Naive thymus-derived CD4-positive, alpha-beta T cell (primary cell): ENCODE measurements around the gene STK32A. TPM values are rescaled to one million over a fixed set of nuclear protein-coding genes. Genes with fewer than 3 reads are reported as not detected.

ENCODE experiments used
- ATAC-seq: fragments of 150-1000 bp; cut with Tn5 transposase; 2 replicates; pipeline ENCODE4 v1.10.0; 2021; ENCODE audit warnings: mild to moderate bottlenecking, moderate library complexity
- CTCF ChIA-PET: fragments of 350-600 bp; sonication (Branson Sonifier 250); formaldehyde crosslinking; loops from one replicate; lab custom pipeline; 2021; ENCODE audit warnings: antibody characterized with exemption; lab: Charles Lee
- POLR2A ChIA-PET: fragments of 350-600 bp; sonication (Branson Sonifier 250); formaldehyde crosslinking; loops from one replicate; lab custom pipeline; 2021; ENCODE audit warnings: antibody characterized with exemption, inconsistent platforms; lab: Charles Lee
- DNase-seq, 9 donors: peaks; one replicate each; pipeline versions ENCODE4 v3.0.0 to v3.0.0-alpha.2; 2020 to 2022; ENCODE audit warnings: mixed read lengths in 1 of 9
- H3K27ac ChIP-seq: one replicate; pipeline ENCODE4 v1.7.0; 2013; ENCODE audit warnings: mild to moderate bottlenecking, low read depth, low read length, moderate library complexity
- H3K27me3 ChIP-seq, 2 donors: one replicate each; pipeline ENCODE4 v1.7.0; 2013; ENCODE audit warnings: low read length in 2 of 2, mild to moderate bottlenecking in 2 of 2, moderate library complexity in 2 of 2; ENCODE audit not compliant: control insufficient read depth in 2 of 2, insufficient read depth in 2 of 2
- H3K36me3 ChIP-seq, 3 experiments: 1 replicate in 2 of 3; 2 replicates in 1 of 3; pipeline ENCODE4 v1.7.0; 2013; ENCODE audit warnings: low read length in 3 of 3, mild to moderate bottlenecking in 3 of 3, moderate library complexity in 1 of 3; ENCODE audit not compliant: insufficient read depth in 3 of 3, control insufficient read depth in 2 of 3
- H3K4me1 ChIP-seq, 2 donors: one replicate each; pipeline ENCODE4 v1.7.0; 2013; ENCODE audit warnings: low read length in 2 of 2, mild to moderate bottlenecking in 2 of 2, moderate library complexity in 1 of 2; ENCODE audit not compliant: control insufficient read depth in 2 of 2, insufficient read depth in 2 of 2
- H3K4me3 ChIP-seq: 2 replicates; pipeline ENCODE4 v1.7.0; 2013; ENCODE audit warnings: mild to moderate bottlenecking, low read length
- H3K9me3 ChIP-seq, 3 experiments: 1 replicate in 2 of 3; 2 replicates in 1 of 3; pipeline ENCODE4 v1.7.0; 2013; ENCODE audit warnings: low read length in 3 of 3; ENCODE audit not compliant: control insufficient read depth in 2 of 3
- H3K27ac Mint-ChIP-seq, 9 donors: one replicate each; pipeline ENCODE4 v1.8.0; 2020 to 2022; ENCODE audit warnings: mixed read lengths in 9 of 9, mild to moderate bottlenecking in 8 of 9, moderate library complexity in 5 of 9, inconsistent platforms in 2 of 9
- H3K27me3 Mint-ChIP-seq, 5 donors: one replicate each; pipeline ENCODE4 v1.8.0; 2021 to 2022; ENCODE audit warnings: mixed read lengths in 5 of 5, mild to moderate bottlenecking in 1 of 5
- H3K36me3 Mint-ChIP-seq, 5 donors: one replicate each; pipeline ENCODE4 v1.8.0; 2020 to 2022; ENCODE audit warnings: mixed read lengths in 5 of 5, mild to moderate bottlenecking in 3 of 5, inconsistent platforms in 1 of 5
- H3K4me1 Mint-ChIP-seq, 7 donors: one replicate each; pipeline ENCODE4 v1.8.0; 2020 to 2022; ENCODE audit warnings: mixed read lengths in 7 of 7, mild to moderate bottlenecking in 3 of 7, inconsistent platforms in 1 of 7
- H3K4me3 Mint-ChIP-seq, 10 donors: one replicate each; pipeline ENCODE4 v1.8.0; 2020 to 2022; ENCODE audit warnings: mild to moderate bottlenecking in 10 of 10, mixed read lengths in 10 of 10, moderate library complexity in 6 of 10, inconsistent platforms in 2 of 10
- H3K9me3 Mint-ChIP-seq, 11 donors: one replicate each; pipeline ENCODE4 v1.8.0; 2020 to 2022; ENCODE audit warnings: mixed read lengths in 11 of 11, mild to moderate bottlenecking in 4 of 11, inconsistent platforms in 1 of 11, moderate library complexity in 1 of 11
- intact Hi-C, 2 donors: fragments of 100-400 bp; cut with micrococcal nuclease; formaldehyde crosslinking; loops; one replicate each; pipeline ENCODE4 v1.15.1; 2023
- polyA plus RNA-seq, 2 donors: library from polyadenylated mRNA; unstranded; fragments of 300-500 nt; fragmentation: Illumina TruSeq; gene quantifications; one replicate each; pipeline ENCODE4 v1.2.3, GENCODE V29; 2021
- total RNA-seq, 6 experiments: library from RNA in 5 of 6; stranded (reverse) in 5 of 6; gene quantifications; 1 replicate in 5 of 6; 2 replicates in 1 of 6; pipeline ENCODE4 v1.2.3 and lab custom pipeline; 2021 to 2026

The STK32A gene
- total and polyA plus RNA-seq, 7 experiments from 2014 or later, result not detected

DNA sequence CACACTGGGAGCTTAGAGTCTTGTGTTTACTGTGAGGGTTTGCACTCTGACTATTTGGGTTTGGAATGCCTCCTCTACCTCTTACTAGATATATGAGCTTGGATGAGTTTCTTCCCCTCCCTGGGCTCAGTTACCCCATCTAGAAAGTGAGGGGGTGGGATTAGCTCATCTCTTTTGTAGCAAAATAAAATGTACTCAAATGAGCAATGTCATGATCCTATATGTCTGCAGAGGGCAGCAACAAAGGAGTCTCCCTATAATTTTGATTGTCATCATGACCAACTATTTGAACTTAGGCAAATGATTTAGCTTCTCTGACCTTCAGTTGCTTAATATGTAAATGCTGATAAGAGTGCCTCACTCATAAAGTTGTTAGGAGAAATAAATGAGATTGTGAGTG lies 166.1 kb downstream of the STK32A start:
- CTCF ChIA-PET, result no interaction called here
- H3K27ac Mint-ChIP-seq, result no peak overlapping the region
- ATAC-seq, result no peak

GRCh38 chr5:147403651-147404640 lies 169.1 kb downstream of the STK32A start:
- CTCF ChIA-PET, result no interaction called here
- no peaks in the 10 kb centered on the region for H3K9me3 ChIP-seq
- POLR2A ChIA-PET, result no interaction called here
- peak; percentile 65 for ATAC-seq
- Mint-ChIP-seq H3K4me1 (peaks cover 0 to 2% (median 0%) of the 10 kb centered on the region in 7 donors), H3K9me3 (peaks cover 0 to 2% (median 0%) of the 10 kb centered on the region in 11 donors), H3K27me3 (peaks cover 0 to 13% (median 0%) of the 10 kb centered on the region in 5 donors), H3K27ac (no peak overlapping the region), H3K4me3 (no peak overlapping the region), H3K36me3 (no peaks in the 10 kb centered on the region)
- H3K27me3 ChIP-seq, result no peaks in the 10 kb centered on the region
- H3K27ac ChIP-seq, result no peak overlapping the region
- intact Hi-C loops, result no loop called here
- DNase-seq, result no peak
- no peak overlapping the region for H3K4me3 ChIP-seq
- H3K36me3 ChIP-seq, result no peaks in the 10 kb centered on the region
- H3K4me1 ChIP-seq, result no peaks in the 10 kb centered on the region

More for the DNA sequence above, 166.1 kb downstream of the STK32A start:
- Histone ChIP-seq H3K27me3 (no peaks in the 10 kb centered on the region), H3K36me3 (no peaks in the 10 kb centered on the region), H3K27ac (no peak overlapping the region), H3K4me1 (no peaks in the 10 kb centered on the region), H3K4me3 (no peak overlapping the region), H3K9me3 (no peaks in the 10 kb centered on the region)
- peaks cover 0 to 2% (median 0%) of the 10 kb centered on the region in 11 donors for H3K9me3 Mint-ChIP-seq
- no peak for DNase-seq
- H3K4me3 Mint-ChIP-seq, result no peak overlapping the region
- intact Hi-C loops, result no loop called here
- peaks cover 0 to 13% (median 0%) of the 10 kb centered on the region in 5 donors for H3K27me3 Mint-ChIP-seq
- POLR2A ChIA-PET, result no interaction called here
- no peaks in the 10 kb centered on the region for H3K36me3 Mint-ChIP-seq
- peaks cover 0 to 2% (median 0%) of the 10 kb centered on the region in 7 donors for H3K4me1 Mint-ChIP-seq

- peaks cover 0 to 13% (median 0%) of the 10 kb centered on the region in 5 donors for H3K27me3 Mint-ChIP-seq
- ATAC-seq, result peak; percentile 2
- CTCF ChIA-PET, result no interaction called here
Measured at GRCh38 chr5:147404706-147405105, 169.9 kb downstream of the STK32A start.

GRCh38 chr5:147406636-147407035 lies 171.8 kb downstream of the STK32A start:
- H3K36me3 Mint-ChIP-seq, result no peaks in the 10 kb centered on the region

More at GRCh38 chr5:147404706-147405105, 169.9 kb downstream of the STK32A start:
- peaks cover 0 to 2% (median 0%) of the 10 kb centered on the region in 7 donors for H3K4me1 Mint-ChIP-seq
- no peak overlapping the region for H3K4me3 ChIP-seq
- H3K27me3 ChIP-seq, result no peaks in the 10 kb centered on the region
- no peak overlapping the region for H3K27ac ChIP-seq
- H3K36me3 Mint-ChIP-seq, result no peaks in the 10 kb centered on the region
- intact Hi-C loops, result no loop called here
- no peaks in the 10 kb centered on the region for H3K9me3 ChIP-seq
- peaks cover 0 to 2% (median 0%) of the 10 kb centered on the region in 11 donors for H3K9me3 Mint-ChIP-seq
- H3K36me3 ChIP-seq, result no peaks in the 10 kb centered on the region
- DNase-seq, result no peak
- POLR2A ChIA-PET, result no interaction called here
- H3K27ac Mint-ChIP-seq, result no peak overlapping the region
- H3K4me3 Mint-ChIP-seq, result no peak overlapping the region
- H3K4me1 ChIP-seq, result no peaks in the 10 kb centered on the region

DNA sequence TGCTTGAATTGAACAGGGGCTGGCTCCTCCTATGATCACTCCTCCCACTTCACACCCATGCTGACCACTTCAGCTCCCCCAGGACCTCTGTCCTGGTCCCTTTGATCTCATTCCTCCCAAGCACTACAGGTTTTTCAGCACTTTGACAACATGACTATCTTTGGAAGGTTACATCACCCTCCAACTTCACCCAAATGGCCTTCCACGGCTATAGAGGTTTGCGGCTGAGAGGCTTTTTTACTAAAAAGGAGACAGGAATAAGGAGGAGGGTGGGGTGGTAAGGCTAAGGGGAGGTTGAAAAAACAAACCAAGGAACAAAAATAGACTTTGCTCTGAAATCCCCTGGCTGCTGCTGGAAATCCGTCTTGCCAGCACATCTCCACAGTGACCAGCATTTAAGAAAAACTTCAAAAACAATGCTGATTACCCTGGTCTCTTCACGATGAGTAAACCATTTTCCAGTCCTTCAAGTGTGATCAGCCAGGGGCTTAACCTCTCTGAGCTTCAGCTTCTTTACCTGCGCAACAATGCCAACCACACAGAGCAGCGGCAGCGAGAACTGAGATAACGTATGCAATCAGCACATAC lies 172.4 kb downstream of the STK32A start:
- Mint-ChIP-seq H3K9me3 (peaks cover 0 to 2% (median 0%) of the 10 kb centered on the region in 11 donors), H3K27ac (no peak overlapping the region), H3K27me3 (peaks cover 0 to 13% (median 1%) of the 10 kb centered on the region in 5 donors), H3K4me3 (no peak overlapping the region), H3K36me3 (no peaks in the 10 kb centered on the region), H3K4me1 (peaks cover 0 to 2% (median 0%) of the 10 kb centered on the region in 7 donors)
- H3K4me3 ChIP-seq, result no peak overlapping the region
- no peak for ATAC-seq
- no peak for DNase-seq
- H3K36me3 ChIP-seq, result no peaks in the 10 kb centered on the region
- intact Hi-C loops, result no loop called here
- no peaks in the 10 kb centered on the region for H3K27me3 ChIP-seq
- ChIA-PET CTCF (no interaction called here), POLR2A (no interaction called here)
- H3K4me1 ChIP-seq, result no peaks in the 10 kb centered on the region
- H3K27ac ChIP-seq, result no peak overlapping the region
- no peaks in the 10 kb centered on the region for H3K9me3 ChIP-seq

More at GRCh38 chr5:147406636-147407035, 171.8 kb downstream of the STK32A start:
- H3K4me3 Mint-ChIP-seq, result no peak overlapping the region
- H3K27me3 ChIP-seq, result no peaks in the 10 kb centered on the region
- H3K4me3 ChIP-seq, result no peak overlapping the region
- H3K27ac Mint-ChIP-seq, result no peak overlapping the region
- ChIA-PET POLR2A (no interaction called here), CTCF (no interaction called here)
- peaks cover 0 to 2% (median 0%) of the 10 kb centered on the region in 7 donors for H3K4me1 Mint-ChIP-seq
- ATAC-seq, result no peak
- intact Hi-C loops, result no loop called here
- peaks cover 0 to 2% (median 0%) of the 10 kb centered on the region in 11 donors for H3K9me3 Mint-ChIP-seq
- H3K27ac ChIP-seq, result no peak overlapping the region
- H3K36me3 ChIP-seq, result no peaks in the 10 kb centered on the region
- H3K4me1 ChIP-seq, result no peaks in the 10 kb centered on the region
- no peak for DNase-seq
- no peaks in the 10 kb centered on the region for H3K9me3 ChIP-seq
- H3K27me3 Mint-ChIP-seq, result peaks cover 0 to 13% (median 0%) of the 10 kb centered on the region in 5 donors

DNA sequence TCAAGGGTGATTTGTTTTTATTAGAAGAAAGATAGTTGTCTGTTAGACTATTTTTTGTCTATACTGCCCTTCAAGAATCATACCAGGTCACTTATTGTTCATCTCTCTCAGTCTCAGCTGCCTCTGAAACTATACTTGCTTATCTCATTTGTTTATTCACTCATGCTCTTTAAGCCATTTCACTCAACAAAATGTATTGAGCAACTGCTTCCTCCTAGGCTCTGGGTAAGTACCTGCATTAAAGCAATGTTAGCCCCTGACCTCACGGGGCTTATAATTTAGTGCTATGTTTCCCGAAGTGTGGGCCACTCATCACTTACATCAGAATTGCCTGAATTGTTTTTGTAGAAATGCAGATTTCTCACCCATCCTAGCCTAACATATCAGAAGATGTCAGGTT lies 174.2 kb downstream of the STK32A start:
- no peak for ATAC-seq
- POLR2A ChIA-PET, result no interaction called here
- H3K36me3 Mint-ChIP-seq, result no peaks in the 10 kb centered on the region

More for the DNA sequence above, 174.2 kb downstream of the STK32A start:
- CTCF ChIA-PET, result no interaction called here
- intact Hi-C loops, result no loop called here
- Mint-ChIP-seq H3K27ac (no peak overlapping the region), H3K4me3 (no peak overlapping the region), H3K27me3 (peaks cover 0 to 13% (median 4%) of the 10 kb centered on the region in 5 donors), H3K4me1 (peaks cover 0 to 2% (median 0%) of the 10 kb centered on the region in 7 donors), H3K9me3 (peaks cover 0 to 2% (median 0%) of the 10 kb centered on the region in 11 donors)
- Histone ChIP-seq H3K4me1 (no peaks in the 10 kb centered on the region), H3K36me3 (no peaks in the 10 kb centered on the region), H3K9me3 (no peaks in the 10 kb centered on the region), H3K4me3 (no peak overlapping the region), H3K27me3 (no peaks in the 10 kb centered on the region), H3K27ac (no peak overlapping the region)
- DNase-seq, result no peak
